Endothelial cell of umbilical vein (primary cell): ENCODE data around the gene PDE11A.

Experiments used
- EZH2 ChIP-seq: IDR thresholded peaks from 2 replicates; pipeline ENCODE4 v1.6.1; 2012; ENCODE audit warnings: borderline replicate concordance, low read depth, mild to moderate bottlenecking, moderate library complexity, low read length, inconsistent platforms; ENCODE audit not compliant: severe bottlenecking
- JUN ChIP-seq: IDR thresholded peaks from 2 replicates; pipeline ENCODE4 v1.6.1; 2011; ENCODE audit warnings: borderline replicate concordance, low read depth; ENCODE audit not compliant: insufficient read length, insufficient read depth
- POLR2A ChIP-seq: IDR thresholded peaks from 2 replicates; pipeline ENCODE4 v1.6.1; 2012; ENCODE audit warnings: low read depth, mild to moderate bottlenecking, control low read depth, low read length
- POLR2AphosphoS5 ChIP-seq: IDR thresholded peaks from 2 replicates; pipeline ENCODE4 v1.6.1; 2012; ENCODE audit warnings: low read depth, mild to moderate bottlenecking, control low read depth, low read length, moderate library complexity; ENCODE audit not compliant: insufficient read depth
- TF ChIP-seq, protein P1 (sequence below), 2 donors: IDR thresholded peaks; 1 replicate in 1 of 2; 2 replicates in 1 of 2; pipeline ENCODE4 v1.5.1; 2011; ENCODE audit warnings: low read length in 2 of 2, mild to moderate bottlenecking in 2 of 2, moderate library complexity in 2 of 2, control low read depth in 1 of 2, inconsistent platforms in 1 of 2, low read depth in 1 of 2; ENCODE audit not compliant: insufficient read depth in 1 of 2; ENCODE audit errors: extremely low read depth in 1 of 2
- TF ChIP-seq, protein P2 (sequence below): IDR thresholded peaks from 2 replicates; pipeline ENCODE4 v1.6.1; 2011; ENCODE audit not compliant: insufficient read depth, insufficient read length

- no peak for TF ChIP-seq POLR2AphosphoS5
- TF ChIP-seq POLR2A, result no peak
- TF ChIP-seq, protein P1, sequence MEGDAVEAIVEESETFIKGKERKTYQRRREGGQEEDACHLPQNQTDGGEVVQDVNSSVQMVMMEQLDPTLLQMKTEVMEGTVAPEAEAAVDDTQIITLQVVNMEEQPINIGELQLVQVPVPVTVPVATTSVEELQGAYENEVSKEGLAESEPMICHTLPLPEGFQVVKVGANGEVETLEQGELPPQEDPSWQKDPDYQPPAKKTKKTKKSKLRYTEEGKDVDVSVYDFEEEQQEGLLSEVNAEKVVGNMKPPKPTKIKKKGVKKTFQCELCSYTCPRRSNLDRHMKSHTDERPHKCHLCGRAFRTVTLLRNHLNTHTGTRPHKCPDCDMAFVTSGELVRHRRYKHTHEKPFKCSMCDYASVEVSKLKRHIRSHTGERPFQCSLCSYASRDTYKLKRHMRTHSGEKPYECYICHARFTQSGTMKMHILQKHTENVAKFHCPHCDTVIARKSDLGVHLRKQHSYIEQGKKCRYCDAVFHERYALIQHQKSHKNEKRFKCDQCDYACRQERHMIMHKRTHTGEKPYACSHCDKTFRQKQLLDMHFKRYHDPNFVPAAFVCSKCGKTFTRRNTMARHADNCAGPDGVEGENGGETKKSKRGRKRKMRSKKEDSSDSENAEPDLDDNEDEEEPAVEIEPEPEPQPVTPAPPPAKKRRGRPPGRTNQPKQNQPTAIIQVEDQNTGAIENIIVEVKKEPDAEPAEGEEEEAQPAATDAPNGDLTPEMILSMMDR (IDR thresholded peaks at IDR 0.05; ENCODE audit: extremely low read depth in 1 of 2, insufficient read depth in 1 of 2, low read depth in 1 of 2, low read length in 2 of 2), result no peak
- no peak for TF ChIP-seq EZH2
- TF ChIP-seq, protein P2, sequence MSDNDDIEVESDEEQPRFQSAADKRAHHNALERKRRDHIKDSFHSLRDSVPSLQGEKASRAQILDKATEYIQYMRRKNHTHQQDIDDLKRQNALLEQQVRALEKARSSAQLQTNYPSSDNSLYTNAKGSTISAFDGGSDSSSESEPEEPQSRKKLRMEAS, result no peak
- no peak for TF ChIP-seq JUN
Measured at GRCh38 chr2:177633910-177634294, 438.7 kb downstream of the PDE11A start.
